Hepatocyte (in vitro differentiated cells): ENCODE measurements around the gene GOPC.

Source experiments
- EZH2 ChIP-seq: fragments of 200-600 bp; sonication (generic); IDR thresholded peaks from 2 replicates; pipeline ENCODE4 v1.6.1; 2016; ENCODE audit warnings: antibody characterized with exemption, mild to moderate bottlenecking, borderline replicate concordance
- EZH2phosphoT487 ChIP-seq: fragments of 200-600 bp; sonication (generic); IDR thresholded peaks from one replicate; pipeline ENCODE4 v1.6.1; 2018; ENCODE audit warnings: antibody characterized with exemption, mild to moderate bottlenecking, low read depth, moderate library complexity; ENCODE audit not compliant: unreplicated experiment, severe bottlenecking
- TF ChIP-seq, protein P1 (sequence below): fragments of 200-600 bp; sonication (generic); IDR thresholded peaks from 2 replicates; pipeline ENCODE4 v1.5.1; 2016; ENCODE audit warnings: antibody characterized with exemption, mild to moderate bottlenecking; ENCODE audit not compliant: poor library complexity

DNA sequence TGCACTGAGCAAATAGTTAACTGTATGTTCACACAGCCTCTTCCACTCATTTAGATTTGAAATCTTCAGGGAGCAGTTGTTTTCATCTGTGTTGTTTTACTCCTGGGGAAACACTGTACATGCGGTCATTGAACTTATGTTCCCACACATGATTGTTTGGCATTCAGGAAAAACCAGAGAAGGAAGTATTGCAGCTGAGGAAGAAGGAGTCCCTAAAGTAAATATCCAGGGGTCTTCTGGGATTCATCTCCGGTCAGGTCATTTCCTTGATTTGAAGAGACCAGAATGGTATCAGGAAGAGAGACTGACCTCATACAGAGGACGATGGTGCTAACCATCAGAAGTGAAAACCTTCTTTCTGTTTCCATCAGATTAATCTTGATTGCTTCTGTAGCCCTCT is 67.3 kb downstream of the GOPC start:
- TF ChIP-seq, protein P1, sequence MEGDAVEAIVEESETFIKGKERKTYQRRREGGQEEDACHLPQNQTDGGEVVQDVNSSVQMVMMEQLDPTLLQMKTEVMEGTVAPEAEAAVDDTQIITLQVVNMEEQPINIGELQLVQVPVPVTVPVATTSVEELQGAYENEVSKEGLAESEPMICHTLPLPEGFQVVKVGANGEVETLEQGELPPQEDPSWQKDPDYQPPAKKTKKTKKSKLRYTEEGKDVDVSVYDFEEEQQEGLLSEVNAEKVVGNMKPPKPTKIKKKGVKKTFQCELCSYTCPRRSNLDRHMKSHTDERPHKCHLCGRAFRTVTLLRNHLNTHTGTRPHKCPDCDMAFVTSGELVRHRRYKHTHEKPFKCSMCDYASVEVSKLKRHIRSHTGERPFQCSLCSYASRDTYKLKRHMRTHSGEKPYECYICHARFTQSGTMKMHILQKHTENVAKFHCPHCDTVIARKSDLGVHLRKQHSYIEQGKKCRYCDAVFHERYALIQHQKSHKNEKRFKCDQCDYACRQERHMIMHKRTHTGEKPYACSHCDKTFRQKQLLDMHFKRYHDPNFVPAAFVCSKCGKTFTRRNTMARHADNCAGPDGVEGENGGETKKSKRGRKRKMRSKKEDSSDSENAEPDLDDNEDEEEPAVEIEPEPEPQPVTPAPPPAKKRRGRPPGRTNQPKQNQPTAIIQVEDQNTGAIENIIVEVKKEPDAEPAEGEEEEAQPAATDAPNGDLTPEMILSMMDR: no peak
- TF ChIP-seq EZH2: no peak
- TF ChIP-seq EZH2phosphoT487: no peak
